Measurements from ENCODE around the gene SPATA16. TPM values are rescaled to one million over a fixed set of nuclear protein-coding genes. Genes with fewer than 3 reads are reported as not detected.

The SPATA16 gene
- polyA plus RNA-seq, 3 donors from 2014 or later = not detected

DNA sequence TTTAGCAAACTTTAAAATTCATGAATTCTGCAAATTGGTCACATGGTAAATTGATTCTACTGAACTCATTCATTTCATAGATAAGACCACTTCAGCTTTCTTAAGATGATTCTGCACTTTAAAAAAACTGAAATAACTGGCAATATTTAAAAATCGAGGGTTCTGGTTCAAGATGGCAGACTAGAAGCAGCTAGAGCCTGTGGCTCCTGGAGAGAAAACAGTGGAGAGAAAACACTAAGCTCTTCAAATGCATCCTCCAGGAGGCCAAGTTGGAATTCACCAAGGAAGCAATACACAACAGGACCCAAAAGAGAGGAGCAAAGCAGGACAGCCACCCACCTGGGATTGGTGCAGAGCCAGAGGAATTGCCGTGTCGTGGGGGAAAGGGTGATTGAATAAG is 132.1 kb downstream of the SPATA16 start:
- H3K4me1 Mint-ChIP-seq = no peaks in the 10 kb centered on the region
- peaks cover 0 to 2% (median 0%) of the 10 kb centered on the region in 3 donors for H3K27me3 Mint-ChIP-seq (ENCODE audit: low read depth in 3 of 3)
- H3K27ac Mint-ChIP-seq = no peak overlapping the region
- no peak overlapping the region for H3K4me3 Mint-ChIP-seq
- H3K36me3 Mint-ChIP-seq = no peaks in the 10 kb centered on the region
- peaks cover 0 to 14% (median 3%) of the 10 kb centered on the region in 6 donors for H3K9me3 Mint-ChIP-seq
- DNase-seq = no peak

DNA sequence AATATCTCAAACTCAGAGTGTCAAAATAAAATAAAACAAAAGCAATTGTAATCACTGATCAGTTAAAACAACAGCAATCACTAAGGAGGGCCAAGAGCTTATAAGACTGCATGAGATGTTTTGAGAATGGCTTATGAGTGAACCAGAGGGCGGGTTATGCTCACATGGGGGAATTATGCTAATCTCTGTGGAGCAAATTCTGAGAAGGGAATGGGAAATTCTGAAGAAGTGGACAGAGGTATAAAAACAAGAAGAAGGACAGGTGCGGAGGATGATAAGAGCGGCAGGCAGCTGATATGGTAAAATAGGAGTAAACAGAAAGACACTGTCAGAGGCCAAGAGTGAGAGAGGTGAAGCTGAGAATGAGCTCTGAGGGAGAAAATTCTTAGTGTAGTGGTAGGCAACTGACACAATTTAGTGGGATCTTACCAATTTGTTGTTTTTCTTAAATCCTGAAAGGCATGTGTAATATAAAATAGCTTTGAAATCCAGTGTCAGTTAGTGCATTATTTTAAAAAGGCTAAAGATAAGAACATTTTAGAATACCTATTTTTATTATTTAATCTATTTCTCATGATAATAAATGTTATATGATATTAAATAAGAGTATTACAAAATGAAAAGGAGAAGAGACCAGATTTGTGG is 133.8 kb downstream of the SPATA16 start:
- no peak for DNase-seq
- Mint-ChIP-seq H3K4me3 (no peak overlapping the region), H3K36me3 (no peaks in the 10 kb centered on the region), H3K9me3 (peaks cover 0 to 14% (median 4%) of the 10 kb centered on the region in 6 donors), H3K27ac (no peak overlapping the region), H3K4me1 (no peaks in the 10 kb centered on the region), H3K27me3 (ENCODE audit: low read depth in 3 of 3) (peaks cover 0 to 2% (median 0%) of the 10 kb centered on the region in 3 donors)

GRCh38 chr3:173006006-173006405 is 135.0 kb downstream of the SPATA16 start:
- Mint-ChIP-seq H3K27ac (no peak overlapping the region), H3K27me3 (ENCODE audit: low read depth in 3 of 3) (peaks cover 0 to 2% (median 0%) of the 10 kb centered on the region in 3 donors), H3K9me3 (peaks cover 0 to 10% (median 4%) of the 10 kb centered on the region in 6 donors), H3K4me1 (no peaks in the 10 kb centered on the region), H3K36me3 (no peaks in the 10 kb centered on the region), H3K4me3 (no peak overlapping the region)
- no peak for DNase-seq

- Mint-ChIP-seq H3K27ac (no peak overlapping the region), H3K27me3 (ENCODE audit: low read depth in 3 of 3) (no peaks in the 10 kb centered on the region), H3K9me3 (peaks cover 0 to 7% (median 4%) of the 10 kb centered on the region in 6 donors), H3K4me1 (no peaks in the 10 kb centered on the region), H3K4me3 (no peak overlapping the region), H3K36me3 (no peaks in the 10 kb centered on the region)
- no peak for DNase-seq
Observed at GRCh38 chr3:173004681-173005080, 136.4 kb downstream of the SPATA16 start.

DNA sequence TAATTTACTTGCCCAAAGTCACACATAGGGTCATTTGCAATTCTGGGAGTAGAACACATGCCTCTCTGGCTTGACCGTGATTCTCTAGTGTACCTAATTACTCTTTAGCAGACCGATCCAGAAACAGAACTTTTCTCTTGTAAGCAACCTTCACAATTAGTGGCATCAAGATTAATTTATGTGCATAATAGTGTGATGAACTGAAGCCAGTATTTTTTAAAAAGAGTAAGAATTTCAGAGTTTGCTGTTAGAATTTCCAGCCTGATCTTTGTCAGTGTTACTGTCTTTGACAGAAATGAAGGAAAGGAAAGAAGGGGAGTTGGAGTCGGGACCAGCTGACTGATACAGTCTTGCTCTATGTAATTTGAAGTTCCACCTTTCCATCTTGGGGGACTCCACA is 137.1 kb downstream of the SPATA16 start:
- no peaks in the 10 kb centered on the region for H3K36me3 Mint-ChIP-seq
- H3K4me1 Mint-ChIP-seq = no peaks in the 10 kb centered on the region
- H3K27ac Mint-ChIP-seq = no peak overlapping the region
- DNase-seq = no peak
- no peak overlapping the region for H3K4me3 Mint-ChIP-seq
- H3K27me3 Mint-ChIP-seq (ENCODE audit: low read depth in 3 of 3) = no peaks in the 10 kb centered on the region
- peaks cover 0 to 9% (median 5%) of the 10 kb centered on the region in 6 donors for H3K9me3 Mint-ChIP-seq

- H3K9me3 Mint-ChIP-seq = peaks cover 0 to 9% (median 5%) of the 10 kb centered on the region in 6 donors
- H3K27ac Mint-ChIP-seq = no peak overlapping the region
- no peak overlapping the region for H3K4me3 Mint-ChIP-seq
Observed at GRCh38 chr3:173003471-173003870, 137.6 kb downstream of the SPATA16 start.

DNA sequence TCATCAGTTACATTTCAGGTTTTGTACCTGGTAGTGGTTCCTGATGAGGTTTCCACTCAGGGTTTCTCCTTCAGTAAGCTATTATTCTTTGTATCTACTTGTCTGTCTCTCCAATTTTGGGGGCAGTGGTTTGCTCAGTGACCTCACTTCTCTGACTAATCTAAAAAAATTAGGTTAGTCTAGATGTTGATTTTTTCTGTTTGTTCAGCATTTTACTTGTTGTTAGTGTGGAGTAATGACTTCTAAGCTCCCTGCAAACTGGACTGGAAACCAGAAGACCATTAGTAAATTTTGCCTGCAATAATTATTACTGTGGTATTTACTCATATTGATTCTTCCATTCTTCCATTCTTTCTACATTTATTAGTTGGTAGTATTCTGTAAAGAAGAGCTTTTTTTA is 139.4 kb downstream of the SPATA16 start:
- no peak overlapping the region for H3K27ac Mint-ChIP-seq

More at GRCh38 chr3:173003471-173003870, 137.6 kb downstream of the SPATA16 start:
- H3K4me1 Mint-ChIP-seq = no peaks in the 10 kb centered on the region
- DNase-seq = no peak
- H3K27me3 Mint-ChIP-seq (ENCODE audit: low read depth in 3 of 3) = no peaks in the 10 kb centered on the region
- no peaks in the 10 kb centered on the region for H3K36me3 Mint-ChIP-seq

GRCh38 chr3:173000553-173000952 is 140.5 kb downstream of the SPATA16 start:
- Mint-ChIP-seq H3K4me3 (no peak overlapping the region), H3K27me3 (ENCODE audit: low read depth in 3 of 3) (no peaks in the 10 kb centered on the region), H3K4me1 (no peaks in the 10 kb centered on the region), H3K36me3 (no peaks in the 10 kb centered on the region), H3K9me3 (peaks cover 0 to 9% (median 5%) of the 10 kb centered on the region in 6 donors), H3K27ac (no peak overlapping the region)
- no peak for DNase-seq

More for the DNA sequence above, 139.4 kb downstream of the SPATA16 start:
- no peaks in the 10 kb centered on the region for H3K36me3 Mint-ChIP-seq
- H3K9me3 Mint-ChIP-seq = peaks cover 0 to 9% (median 4%) of the 10 kb centered on the region in 6 donors
- no peak for DNase-seq
- no peaks in the 10 kb centered on the region for H3K4me1 Mint-ChIP-seq
- no peaks in the 10 kb centered on the region for H3K27me3 Mint-ChIP-seq (ENCODE audit: low read depth in 3 of 3)
- H3K4me3 Mint-ChIP-seq = no peak overlapping the region

DNA sequence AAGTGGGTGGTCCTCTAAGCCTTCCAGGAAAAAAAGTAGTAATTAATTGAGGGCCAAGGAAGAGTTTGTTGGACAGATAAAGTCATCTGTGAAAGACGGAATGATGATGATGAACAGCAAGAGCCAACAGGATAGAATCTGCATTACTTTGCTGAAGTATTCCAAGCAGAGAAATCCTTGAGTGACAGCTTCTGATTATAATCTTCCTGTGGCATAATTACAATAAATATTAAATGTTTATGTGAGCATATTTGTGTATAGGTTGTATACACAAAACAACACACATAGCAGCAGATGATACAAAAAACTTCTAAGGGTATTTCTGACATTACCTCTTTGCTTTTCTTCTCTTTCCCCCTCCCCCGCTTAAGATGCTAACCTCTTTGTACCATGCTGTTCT is 147.6 kb downstream of the SPATA16 start:
- Mint-ChIP-seq H3K4me3 (no peak overlapping the region), H3K27me3 (ENCODE audit: low read depth in 3 of 3) (peaks cover 0 to 1% (median 0%) of the 10 kb centered on the region in 3 donors), H3K27ac (no peak overlapping the region), H3K36me3 (no peaks in the 10 kb centered on the region), H3K9me3 (peaks cover 0 to 5% (median 1%) of the 10 kb centered on the region in 6 donors), H3K4me1 (no peaks in the 10 kb centered on the region)
- DNase-seq = no peak

GRCh38 chr3:172991424-172991996 is 149.5 kb downstream of the SPATA16 start:
- Mint-ChIP-seq H3K4me1 (no peaks in the 10 kb centered on the region), H3K27ac (no peak overlapping the region), H3K27me3 (ENCODE audit: low read depth in 3 of 3) (peaks cover 0 to 3% (median 0%) of the 10 kb centered on the region in 3 donors), H3K36me3 (no peaks in the 10 kb centered on the region), H3K9me3 (peaks cover 0 to 6% (median under 1%) of the 10 kb centered on the region in 6 donors), H3K4me3 (no peak overlapping the region)
- no peak for DNase-seq

DNA sequence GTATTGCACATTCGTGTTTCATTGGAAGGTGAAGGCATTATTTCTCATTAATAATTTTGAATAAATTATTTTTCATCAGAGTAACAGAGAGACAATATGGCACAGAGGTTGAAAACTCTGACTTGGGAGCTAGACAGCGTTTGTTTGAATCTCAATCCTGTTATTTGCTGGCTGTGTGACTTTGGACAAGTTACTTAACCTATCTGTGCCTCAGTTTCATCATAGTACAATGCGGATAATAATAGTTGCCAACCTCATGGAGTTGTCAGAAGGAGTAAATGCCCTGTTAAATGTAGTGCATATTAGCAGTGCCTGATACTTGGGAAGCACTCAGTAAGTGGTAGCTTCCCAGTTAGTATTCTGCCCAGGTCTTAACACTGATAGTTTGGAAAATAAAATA is 151.7 kb downstream of the SPATA16 start:
- no peak for DNase-seq
- H3K36me3 Mint-ChIP-seq = no peaks in the 10 kb centered on the region
- H3K9me3 Mint-ChIP-seq = peaks cover 0 to 9% (median 0%) of the 10 kb centered on the region in 6 donors

GRCh38 chr3:172987273-172987672 is 153.8 kb downstream of the SPATA16 start:
- no peaks in the 10 kb centered on the region for H3K36me3 Mint-ChIP-seq
- H3K4me3 Mint-ChIP-seq = no peak overlapping the region
- no peaks in the 10 kb centered on the region for H3K4me1 Mint-ChIP-seq
- H3K27me3 Mint-ChIP-seq (ENCODE audit: low read depth in 3 of 3) = peaks cover 0 to 4% (median 0%) of the 10 kb centered on the region in 3 donors
- peaks cover 0 to 6% (median 0%) of the 10 kb centered on the region in 6 donors for H3K9me3 Mint-ChIP-seq
- DNase-seq = no peak
- H3K27ac Mint-ChIP-seq = no peak overlapping the region

More for the DNA sequence above, 151.7 kb downstream of the SPATA16 start:
- H3K27me3 Mint-ChIP-seq (ENCODE audit: low read depth in 3 of 3) = peaks cover 0 to 3% (median 0%) of the 10 kb centered on the region in 3 donors
- no peak overlapping the region for H3K4me3 Mint-ChIP-seq
- H3K27ac Mint-ChIP-seq = no peak overlapping the region
- no peaks in the 10 kb centered on the region for H3K4me1 Mint-ChIP-seq

- Mint-ChIP-seq H3K27ac (no peak overlapping the region), H3K9me3 (peaks cover 0 to 6% (median 0%) of the 10 kb centered on the region in 6 donors), H3K4me1 (no peaks in the 10 kb centered on the region), H3K36me3 (no peaks in the 10 kb centered on the region), H3K4me3 (no peak overlapping the region), H3K27me3 (ENCODE audit: low read depth in 3 of 3) (peaks cover 0 to 6% (median 0%) of the 10 kb centered on the region in 3 donors)
- DNase-seq = no peak
Observed at GRCh38 chr3:172984914-172985313, 156.1 kb downstream of the SPATA16 start.

- H3K4me1 Mint-ChIP-seq = no peaks in the 10 kb centered on the region
Observed at GRCh38 chr3:172982736-172983364, 158.2 kb downstream of the SPATA16 start.

More at GRCh38 chr3:172982736-172983364, 158.2 kb downstream of the SPATA16 start:
- no peak overlapping the region for H3K4me3 Mint-ChIP-seq
- DNase-seq = no peak
- H3K9me3 Mint-ChIP-seq = peaks cover 0 to 6% (median 0%) of the 10 kb centered on the region in 6 donors
- H3K27me3 Mint-ChIP-seq (ENCODE audit: low read depth in 3 of 3) = peaks cover 0 to 4% (median 0%) of the 10 kb centered on the region in 3 donors
- H3K27ac Mint-ChIP-seq = no peak overlapping the region
- no peaks in the 10 kb centered on the region for H3K36me3 Mint-ChIP-seq

Data from immature natural killer cell (primary cell).